Measurements from ENCODE around the gene CYYR1.

The CYYR1 gene

DNA sequence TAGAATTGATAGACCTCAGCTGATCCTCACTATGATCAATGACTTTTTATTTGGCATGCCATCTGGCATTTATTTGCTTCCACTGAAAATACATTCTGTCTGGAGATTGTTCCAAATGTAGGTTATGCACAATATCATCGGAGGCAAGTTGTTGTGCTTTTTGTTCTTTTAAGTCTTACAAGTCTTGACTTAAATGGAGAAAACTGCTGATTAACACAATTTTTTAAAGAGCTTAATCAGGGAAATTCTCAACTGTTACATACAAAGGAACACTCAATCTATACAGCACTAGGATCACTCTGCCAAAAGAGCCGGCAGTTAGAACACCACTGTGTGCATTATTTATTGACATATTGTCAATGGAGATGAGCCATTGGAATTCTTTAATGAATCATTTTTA, 19.2 kb downstream of the CYYR1 start:
- DNase-seq (ENCODE audit: low spot score), result no peak

DNA sequence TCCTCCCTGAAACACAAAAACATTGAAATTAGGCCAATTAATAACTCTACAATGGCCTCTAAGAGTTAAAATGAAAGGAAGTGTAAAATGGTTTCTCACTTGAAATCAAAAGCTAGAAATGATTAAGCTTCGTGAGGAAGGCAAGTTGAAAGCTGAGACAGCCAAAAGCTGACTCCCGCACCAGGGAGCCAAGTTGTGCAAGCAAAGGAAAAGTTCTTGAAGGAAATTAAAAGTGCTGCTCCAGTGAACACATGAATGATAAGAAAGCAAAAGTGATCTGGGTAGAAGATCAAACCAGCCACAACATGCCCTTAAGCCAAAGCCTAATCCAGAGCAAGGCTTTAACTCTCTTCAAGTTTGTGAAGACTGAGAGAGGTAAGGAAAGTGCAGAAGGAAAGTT, 22.8 kb downstream of the CYYR1 start:
- DNase-seq (ENCODE audit: low spot score), result no peak

DNA sequence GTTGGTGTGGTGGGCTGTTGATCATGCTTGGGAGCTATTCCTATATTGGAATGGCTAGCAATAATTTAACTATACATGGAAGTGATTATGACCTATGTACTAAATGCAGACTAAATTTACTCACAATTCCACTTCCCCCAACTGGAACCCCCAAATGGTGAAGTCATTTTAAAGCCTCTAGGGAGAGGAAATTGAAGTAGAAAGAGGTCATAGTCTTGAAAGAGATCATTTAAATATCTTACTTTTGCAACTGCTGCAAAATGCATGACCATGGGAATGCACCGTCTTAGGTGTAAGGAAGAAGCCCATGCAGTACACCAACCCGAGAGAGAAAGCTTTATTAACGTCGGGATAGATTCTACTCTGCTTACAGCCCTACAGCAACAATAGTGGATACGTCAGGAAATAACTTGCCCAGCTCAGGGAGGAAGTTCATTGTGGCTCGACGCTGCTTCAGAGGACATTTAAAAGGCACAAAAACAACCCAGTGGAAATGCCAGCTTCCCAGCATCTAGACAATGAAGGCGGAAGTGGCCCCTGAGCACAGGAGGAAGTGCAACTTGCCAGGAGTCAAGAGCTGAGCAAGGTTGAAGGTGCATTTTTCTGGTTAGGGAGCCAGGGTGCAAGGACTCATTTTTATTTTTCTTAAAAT, 26.5 kb downstream of the CYYR1 start:
- no peak for DNase-seq (ENCODE audit: low spot score)

DNA sequence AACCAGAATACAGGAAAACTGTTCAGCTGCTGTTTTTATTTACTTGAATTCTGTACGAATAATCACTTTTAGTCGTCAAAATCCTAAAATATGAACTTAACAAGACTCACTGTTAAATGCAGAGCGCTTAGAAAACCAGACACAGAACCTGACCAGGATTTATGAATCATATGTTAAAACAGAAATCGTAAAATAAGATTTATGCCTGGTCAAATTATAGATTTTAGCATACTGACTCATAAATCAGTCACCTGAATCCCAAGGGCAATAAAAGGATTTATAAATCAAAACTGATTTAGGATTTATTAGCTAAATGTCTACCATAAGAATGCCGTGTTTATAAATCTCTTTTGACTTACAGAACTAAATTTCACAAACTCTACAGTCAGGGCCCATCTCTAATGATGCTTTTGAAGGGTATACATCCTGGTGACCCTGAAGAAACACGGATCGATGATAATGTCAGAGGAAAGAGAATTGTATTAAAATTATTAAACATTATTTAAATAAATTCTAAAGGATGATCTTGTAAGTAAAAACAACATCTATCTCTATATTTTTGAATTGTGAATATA, 28.8 kb downstream of the CYYR1 start:
- DNase-seq (ENCODE audit: low spot score), result no peak

DNA sequence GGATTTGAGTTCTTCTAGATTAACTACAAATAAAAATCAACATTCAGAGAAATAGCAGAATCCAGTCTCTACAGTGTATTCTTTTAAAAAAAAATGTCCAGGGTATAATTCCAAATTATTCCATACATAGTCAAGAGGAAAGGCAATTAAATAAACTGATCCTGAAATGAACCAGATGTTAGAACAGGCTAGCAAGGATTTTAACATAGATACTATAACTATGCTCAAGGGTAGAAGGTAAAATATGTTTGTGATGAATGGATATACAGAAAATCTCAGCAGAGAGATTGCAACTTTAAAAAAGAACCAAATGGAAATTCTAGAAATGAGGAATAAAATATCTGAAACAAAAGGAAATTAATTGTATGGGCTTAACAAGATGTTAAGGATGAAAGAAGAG, 32.4 kb downstream of the CYYR1 start:
- no peak for DNase-seq (ENCODE audit: low spot score)

DNA sequence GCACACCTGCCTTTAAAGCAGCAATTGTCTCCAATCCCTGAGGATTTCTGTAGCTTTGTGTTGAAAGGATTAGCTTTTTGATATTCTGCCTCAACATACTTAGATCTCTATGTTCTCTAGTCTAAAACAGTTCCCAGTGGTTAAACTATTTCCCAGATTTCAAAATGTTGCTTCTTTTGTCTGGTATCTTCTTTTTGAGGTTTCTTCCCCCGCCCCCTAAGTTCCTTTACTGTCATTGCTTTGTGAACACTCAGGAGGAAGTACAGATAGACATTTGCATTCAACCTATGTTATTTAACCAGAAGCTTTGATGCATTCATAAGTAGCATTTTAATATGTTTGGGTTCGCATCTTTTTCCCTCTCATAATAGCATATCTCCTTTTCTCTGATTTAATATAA, 33.5 kb downstream of the CYYR1 start:
- DNase-seq (ENCODE audit: low spot score), result no peak

DNA sequence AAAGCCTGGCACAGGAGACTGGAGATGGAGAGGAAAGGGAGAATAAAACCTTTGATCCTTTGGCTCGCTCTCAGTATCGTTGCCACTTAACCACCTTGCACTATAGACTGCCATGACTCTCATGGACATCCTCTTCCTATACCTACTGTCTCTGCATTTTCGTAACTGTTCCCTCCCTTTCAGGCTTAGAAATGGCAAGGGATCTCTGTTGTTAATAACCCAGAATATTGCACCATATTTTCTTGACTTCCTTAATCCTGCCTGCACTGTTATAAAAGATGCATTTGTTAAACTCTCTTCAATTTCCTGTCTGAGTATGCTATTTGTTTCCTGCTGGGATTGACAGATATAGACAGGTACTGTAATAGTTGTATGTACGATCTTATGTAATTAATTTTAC, 38.6 kb downstream of the CYYR1 start:
- no peak for DNase-seq (ENCODE audit: low spot score)

DNA sequence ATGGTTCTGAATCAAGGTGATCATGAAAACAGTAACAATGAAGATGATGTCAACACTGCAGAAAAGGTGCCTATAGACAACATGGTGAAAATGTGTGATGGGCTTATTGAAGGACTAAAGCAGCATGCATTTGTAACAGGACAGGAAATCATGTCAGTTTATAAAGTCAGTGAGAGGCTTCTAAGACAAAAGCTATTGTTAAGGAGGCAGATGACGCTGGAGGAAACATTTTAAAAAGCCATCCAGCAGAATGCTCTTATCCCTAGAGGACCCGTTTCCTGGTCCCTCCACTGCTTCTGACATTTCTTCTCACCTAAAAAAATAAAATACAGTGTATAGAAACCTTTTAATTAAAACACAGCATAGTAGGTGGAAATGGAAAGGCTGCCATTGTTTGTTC, 40.9 kb downstream of the CYYR1 start:
- DNase-seq (ENCODE audit: low spot score), result no peak

DNA sequence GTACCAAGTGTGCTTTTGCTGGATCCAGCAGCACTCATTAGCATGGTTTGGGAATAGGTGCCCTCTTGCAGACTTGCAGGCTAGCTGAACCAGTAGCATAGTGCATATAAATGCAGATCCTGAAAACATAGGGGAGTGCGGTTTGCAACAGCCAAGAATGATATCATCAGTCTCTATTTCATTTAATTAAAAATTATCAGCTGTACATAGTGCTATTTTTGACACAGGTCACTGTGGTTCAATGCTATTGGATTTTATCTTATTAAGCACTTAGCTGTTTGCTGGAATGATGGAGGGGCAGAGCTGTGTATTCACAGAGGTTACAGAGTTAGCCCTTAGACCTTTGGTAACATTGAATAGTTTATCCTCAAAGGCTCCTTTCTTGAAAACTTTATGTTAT, 43.6 kb downstream of the CYYR1 start:
- DNase-seq (ENCODE audit: low spot score), result no peak

DNA sequence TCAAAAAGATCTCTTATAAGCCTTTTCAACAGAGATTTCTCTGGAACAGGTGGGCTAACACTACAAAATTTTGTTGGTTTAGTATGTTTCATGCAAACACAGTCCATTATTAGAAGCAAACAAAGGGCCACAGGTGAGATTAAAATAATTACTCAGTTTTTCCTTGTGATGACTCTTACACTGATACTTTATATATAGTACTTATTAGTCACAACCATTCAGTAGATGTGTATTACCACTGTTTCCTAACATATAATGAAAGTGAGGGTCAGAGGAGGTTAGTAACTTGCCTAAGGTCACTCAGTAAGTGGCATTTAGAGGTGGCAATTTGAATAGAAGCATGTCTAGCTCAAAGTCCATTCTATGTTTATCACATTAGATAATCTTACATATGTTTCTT, 44.2 kb downstream of the CYYR1 start:
- no peak for DNase-seq (ENCODE audit: low spot score)

DNA sequence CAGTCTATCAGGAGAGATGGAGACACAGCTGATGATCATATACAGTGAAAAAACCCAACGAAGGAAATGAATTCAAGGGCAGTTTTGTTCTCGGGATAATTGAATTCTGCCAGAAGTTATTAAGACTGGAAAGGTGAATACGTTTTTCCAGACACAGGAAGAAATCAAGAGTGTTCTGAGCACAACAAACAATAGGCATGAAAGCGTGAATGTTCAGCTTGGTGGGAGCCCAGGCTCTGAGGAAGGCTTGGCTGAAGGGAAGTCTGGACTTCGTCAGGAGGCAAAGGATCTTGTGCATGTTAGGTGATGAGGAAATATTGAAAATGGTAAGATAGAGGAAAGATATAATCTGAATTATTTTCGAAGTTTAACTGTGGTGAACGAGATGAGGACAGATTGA, 50.4 kb downstream of the CYYR1 start:
- DNase-seq (ENCODE audit: low spot score), result no peak

DNA sequence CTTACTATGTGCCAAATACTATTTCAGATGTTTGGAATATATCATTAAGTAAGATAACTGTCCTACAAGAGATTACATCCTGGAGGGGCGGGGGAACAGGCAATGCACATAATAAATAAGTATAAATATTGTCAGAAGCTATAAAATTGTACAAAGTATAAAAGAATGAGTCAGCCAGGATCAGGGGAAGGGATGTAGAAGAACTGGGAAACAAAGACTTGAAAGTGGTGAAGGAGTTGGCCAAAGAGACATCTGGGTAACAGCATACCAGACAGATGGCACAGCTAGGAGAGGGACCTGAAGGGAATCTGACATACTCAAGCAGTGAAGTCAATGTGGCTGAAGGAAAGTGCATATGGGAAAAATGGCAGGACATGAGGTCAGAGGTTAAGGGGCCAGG, 53.9 kb downstream of the CYYR1 start:
- no peak for DNase-seq (ENCODE audit: low spot score)

DNA sequence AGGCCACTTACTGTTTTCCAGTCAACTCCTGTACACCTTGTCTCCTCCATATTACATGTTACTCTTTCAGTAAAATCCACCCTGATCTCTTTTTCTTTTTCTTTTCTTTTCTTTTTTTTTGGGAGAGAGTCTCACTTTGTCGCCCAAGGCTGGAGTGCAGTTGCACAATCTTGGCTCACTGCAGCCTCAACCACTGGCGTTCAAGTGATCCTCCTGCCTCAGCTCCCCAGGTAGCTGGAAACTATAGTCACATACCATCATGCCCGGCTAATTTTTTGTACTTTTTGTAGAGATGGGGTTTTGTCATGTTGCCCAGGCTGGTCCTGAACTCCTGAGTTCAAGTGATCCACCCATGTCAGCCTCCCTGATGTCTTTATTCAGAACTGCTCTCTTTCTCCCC, 57.8 kb downstream of the CYYR1 start:
- no peak for DNase-seq (ENCODE audit: low spot score)

DNA sequence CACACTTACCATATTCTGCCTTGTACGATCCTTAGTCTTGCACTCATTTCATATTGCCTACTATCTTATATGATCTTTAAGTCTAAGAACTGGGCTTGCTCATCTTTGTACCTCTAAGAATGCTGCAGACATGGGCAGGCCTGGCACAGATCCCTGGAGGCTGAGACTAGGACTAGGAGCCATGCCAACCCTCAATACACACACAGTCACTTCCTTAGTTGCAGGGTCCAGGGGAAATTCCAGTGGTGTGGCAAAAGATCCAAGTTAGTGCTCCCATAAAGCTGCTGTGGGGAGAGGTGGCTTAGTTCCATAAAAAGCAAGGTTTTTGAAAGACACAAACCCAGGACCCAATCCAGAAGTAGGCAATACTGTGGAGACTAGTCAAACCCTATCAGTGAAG, 59.9 kb downstream of the CYYR1 start:
- no peak for DNase-seq (ENCODE audit: low spot score)

DNA sequence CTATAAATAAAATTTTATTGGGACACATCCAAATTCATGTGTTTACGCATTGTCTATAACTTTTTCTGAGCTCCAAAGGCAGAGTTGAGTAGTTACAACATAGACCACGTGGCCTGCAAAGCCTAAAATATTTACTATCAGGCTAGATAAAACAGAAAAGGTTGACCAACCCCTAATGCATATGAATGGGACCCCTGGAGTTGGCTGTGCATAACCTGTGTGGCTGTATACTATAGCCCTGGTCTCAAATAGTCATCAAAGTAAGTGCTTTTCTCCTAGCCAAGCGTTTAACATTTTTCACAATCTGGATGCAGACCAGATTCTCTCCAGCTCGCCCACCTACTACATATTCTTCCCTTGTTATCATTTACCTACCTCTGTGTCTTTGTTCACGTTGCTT, 60.4 kb downstream of the CYYR1 start:
- DNase-seq (ENCODE audit: low spot score), result no peak

DNA sequence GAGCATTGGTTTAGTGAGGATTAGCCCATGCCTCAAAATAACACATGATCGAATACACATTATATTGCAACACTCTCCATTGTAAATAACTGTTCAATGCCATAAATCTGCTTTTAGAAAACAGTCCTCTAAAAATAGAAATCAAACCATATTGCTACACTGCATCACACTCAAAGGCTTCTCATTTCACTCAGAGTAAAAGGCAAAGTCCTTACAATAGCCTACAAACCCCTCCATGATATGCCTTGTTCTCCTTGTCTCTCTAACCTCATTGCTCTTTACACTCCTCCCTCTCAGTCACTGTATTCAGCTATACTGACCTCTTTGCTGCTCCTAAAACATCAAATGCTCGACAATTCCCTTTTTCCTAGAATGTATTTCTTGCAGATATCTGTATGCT, 64.2 kb downstream of the CYYR1 start:
- DNase-seq (ENCODE audit: low spot score), result no peak

DNA sequence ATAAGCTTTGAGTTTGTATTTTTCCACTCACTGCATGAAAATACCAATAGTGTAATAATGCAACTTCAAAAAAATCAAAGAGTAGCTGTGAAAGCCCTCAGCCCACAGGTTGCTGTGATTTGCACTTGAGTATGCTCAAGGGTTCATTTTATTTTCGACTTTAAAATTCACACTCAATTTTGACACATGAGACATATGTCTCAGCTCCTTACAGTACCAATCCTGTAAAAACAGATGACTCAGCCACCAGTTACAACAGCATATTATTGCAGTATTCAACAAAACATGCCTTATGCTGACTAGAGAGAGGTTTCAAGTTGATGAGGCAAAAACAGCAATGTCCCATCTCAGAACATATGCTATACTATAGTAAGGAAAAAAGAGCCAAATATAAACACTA, 66.1 kb downstream of the CYYR1 start:
- DNase-seq (ENCODE audit: low spot score), result no peak

DNA sequence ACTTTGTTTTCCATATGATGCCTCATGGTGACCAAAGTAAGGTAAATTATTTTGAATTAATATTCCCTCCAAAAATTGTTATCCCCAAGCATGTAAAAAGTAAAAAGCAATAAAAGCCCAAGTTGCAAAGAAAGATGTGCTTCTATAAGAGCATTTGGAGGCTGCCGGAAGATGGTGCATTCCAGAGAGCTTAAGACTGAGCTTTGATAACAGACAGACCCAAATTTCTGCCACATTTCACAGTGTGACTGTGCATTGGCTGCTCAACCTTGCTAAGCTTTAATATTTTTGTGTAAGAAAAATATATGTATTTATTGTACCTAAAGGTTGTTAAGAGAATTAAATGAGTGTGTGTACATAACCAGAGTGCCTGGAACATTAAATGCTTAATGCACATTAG, 67.9 kb downstream of the CYYR1 start:
- DNase-seq (ENCODE audit: low spot score), result no peak

DNA sequence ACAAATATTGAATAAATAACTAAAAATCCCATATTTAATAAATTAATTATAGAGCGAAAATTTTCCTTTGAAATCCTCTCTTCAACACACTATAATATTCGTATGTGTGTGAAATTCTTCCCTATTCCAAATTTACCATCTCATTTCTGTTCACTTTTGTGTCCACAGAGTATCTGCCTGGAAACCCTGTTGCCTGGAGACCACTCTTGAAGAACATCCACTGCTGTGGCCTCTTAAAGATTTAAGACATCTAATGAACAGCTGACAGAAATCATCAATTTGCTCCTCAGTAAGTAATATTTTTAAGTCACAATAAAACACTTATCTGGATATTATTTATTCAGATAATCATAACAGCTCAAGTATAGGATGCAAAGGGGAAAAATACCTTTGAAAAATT, 69.7 kb downstream of the CYYR1 start:
- no peak for DNase-seq (ENCODE audit: low spot score)

DNA sequence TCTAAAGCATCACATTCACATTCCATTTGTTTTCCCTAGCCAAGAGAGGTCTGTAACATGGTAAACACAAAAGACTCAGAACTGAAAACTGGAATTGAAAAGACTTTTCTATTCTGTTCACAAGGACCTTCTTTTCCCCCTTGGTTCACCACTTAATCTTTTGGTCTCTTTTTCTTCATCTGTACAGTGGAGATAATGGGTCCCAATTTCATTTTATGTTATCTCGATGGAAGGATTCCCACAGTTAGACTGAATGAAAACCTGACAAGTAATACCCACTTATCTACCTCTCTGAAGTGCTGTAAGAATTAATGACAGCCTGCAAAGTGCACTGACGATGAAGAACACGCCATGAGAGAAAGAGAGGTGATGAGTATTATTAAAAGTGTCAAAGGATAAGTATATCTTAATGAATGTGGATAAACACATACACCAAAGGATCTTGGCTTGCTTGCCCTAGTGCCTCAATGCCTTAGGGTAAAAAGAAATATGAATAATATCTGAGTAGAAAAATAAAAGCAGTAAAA, 71.5 kb downstream of the CYYR1 start:
- no peak for DNase-seq (ENCODE audit: low spot score)

DNA sequence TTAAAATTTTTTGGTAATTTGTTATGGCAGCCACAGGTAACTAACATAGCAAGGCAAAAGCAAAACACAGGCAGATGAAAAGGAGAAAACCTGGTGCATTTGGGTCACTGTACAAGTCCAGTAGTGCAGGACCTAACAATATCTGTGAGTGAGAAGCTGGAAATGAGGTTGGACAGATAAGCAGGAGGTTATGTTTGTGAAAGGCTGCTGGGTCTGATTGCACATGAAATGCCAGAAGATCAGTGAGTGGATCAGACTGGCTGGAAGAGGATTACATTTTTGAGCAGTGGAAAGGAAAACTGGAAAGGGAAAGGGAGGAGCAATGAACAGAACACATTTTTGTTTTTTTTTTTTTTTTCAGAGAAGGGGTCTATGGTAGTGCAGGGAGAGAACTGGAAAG, 73.6 kb downstream of the CYYR1 start:
- no peak for DNase-seq (ENCODE audit: low spot score)

DNA sequence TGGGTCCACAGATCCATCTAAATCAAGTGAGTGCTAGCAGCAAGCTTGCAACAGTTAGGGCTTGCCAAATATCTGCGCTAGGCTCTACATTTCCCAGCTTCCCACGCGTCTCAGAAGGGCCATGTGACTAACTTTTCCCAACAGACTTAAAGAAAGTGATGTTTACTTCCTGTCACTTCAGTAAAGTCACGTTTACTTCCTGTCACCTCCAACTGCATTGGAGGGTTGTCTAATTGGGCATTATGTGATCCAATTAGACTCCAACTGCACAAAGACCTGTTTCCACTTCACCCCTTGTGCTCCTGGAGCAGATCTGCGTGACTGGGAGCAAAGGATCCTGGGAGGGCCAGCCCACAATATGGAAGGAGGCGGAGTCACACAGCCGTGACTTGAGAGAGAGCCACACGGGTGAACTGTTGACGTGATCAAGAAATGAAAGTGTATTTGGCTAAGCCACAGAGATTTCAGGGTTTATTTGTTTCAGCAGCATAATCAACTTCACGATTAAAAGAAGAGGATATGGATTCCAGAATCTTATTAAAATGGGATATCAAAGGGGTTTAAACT, 77.7 kb downstream of the CYYR1 start:
- DNase-seq (ENCODE audit: low spot score), result no peak

DNA sequence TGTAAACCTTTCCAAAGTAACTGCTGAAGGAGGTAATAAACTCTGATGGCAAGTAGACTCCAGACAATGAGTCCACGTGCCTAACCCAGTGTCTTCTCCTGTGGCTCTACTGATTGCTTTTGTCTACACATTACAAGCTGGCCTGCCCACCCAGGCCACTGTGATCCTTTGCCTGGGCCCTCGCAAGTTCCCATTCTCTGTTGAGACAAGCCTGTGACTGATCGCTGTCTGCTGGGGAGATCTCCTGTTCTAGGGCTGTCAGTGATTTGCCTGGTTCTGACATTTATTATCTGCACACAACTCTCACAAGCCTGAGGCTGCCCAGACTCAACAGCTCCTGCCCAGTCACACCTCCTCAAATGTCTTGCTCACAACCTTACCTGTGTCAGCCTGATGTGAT, 81.4 kb downstream of the CYYR1 start:
- no peak for DNase-seq (ENCODE audit: low spot score)

DNA sequence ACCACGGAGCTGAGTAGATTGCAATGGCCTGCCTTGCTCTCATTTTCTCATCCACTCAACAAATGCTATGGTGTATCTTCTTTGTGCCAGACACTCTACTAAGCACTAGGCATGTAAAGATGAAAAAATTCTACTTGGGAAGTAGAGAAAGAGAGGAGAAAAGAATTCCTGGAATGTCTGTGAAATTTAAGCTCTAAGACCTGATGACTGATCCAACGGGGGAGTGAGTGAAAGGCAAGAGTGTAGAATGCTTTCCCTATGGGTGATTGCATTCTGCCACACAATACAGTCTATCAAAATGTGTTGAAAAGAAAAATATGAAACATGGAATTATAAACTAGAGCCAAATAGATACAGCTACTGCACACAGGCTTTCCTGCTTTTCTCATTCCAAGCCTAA, 82.3 kb downstream of the CYYR1 start:
- no peak for DNase-seq (ENCODE audit: low spot score)
